Endometrial microvascular endothelial cells (primary cell): ENCODE measurements around the gene TBXAS1. TPM values are rescaled to one million over a fixed set of nuclear protein-coding genes. Genes with fewer than 3 reads are reported as not detected.
"Not testable (repeated sequence)": the region's sequence is repeated elsewhere in the genome, so short reads cannot be mapped to it uniquely, and the experiment has no call there.

Experiments used
- in situ Hi-C: cut with HindIII; loops from 2 replicates; pipeline ENCODE4 v1.10.0; 2017; ENCODE audit warnings: low sequenced_read_pairs, low pct_unique_long_range_greater_than_20kb; ENCODE audit errors: inconsistent ontology term
- total RNA-seq: library from RNA; depleted of rRNA; stranded (reverse); fragments of >200 nt; gene quantifications from one replicate; pipeline ENCODE4 v1.2.3, GENCODE V29; 2015; ENCODE audit errors: inconsistent ontology term

TBXAS1 gene
- total RNA-seq, 1 donor from 2014 or later: 6.3 TPM

- in situ Hi-C loops: no loop called here
Observed at GRCh38 chr7:139901901-139902300, 72.8 kb downstream of the TBXAS1 start.

- in situ Hi-C loops: no loop called here
Observed at GRCh38 chr7:139902436-139903102, 73.5 kb downstream of the TBXAS1 start.

- in situ Hi-C loops: not testable (repeated sequence)
Observed at GRCh38 chr7:139903103-139903477, 74.0 kb downstream of the TBXAS1 start.

GRCh38 chr7:139906879-139907278 lies 77.8 kb downstream of the TBXAS1 start:
- in situ Hi-C loops: no loop called here

GRCh38 chr7:139908792-139909191 lies 79.7 kb downstream of the TBXAS1 start:
- in situ Hi-C loops: no loop called here

- in situ Hi-C loops: no loop called here
Observed at GRCh38 chr7:139909379-139910050, 80.5 kb downstream of the TBXAS1 start.

GRCh38 chr7:139913021-139913844 lies 84.2 kb downstream of the TBXAS1 start:
- in situ Hi-C loops: no loop called here

GRCh38 chr7:139913845-139914135 lies 84.7 kb downstream of the TBXAS1 start:
- in situ Hi-C loops: no loop called here

GRCh38 chr7:139914306-139915267 lies 85.5 kb downstream of the TBXAS1 start:
- in situ Hi-C loops: no loop called here

- in situ Hi-C loops: no loop called here
Observed at GRCh38 chr7:139915268-139915863, 86.3 kb downstream of the TBXAS1 start.

- in situ Hi-C loops: no loop called here
Observed at GRCh38 chr7:139915864-139916716, 87.0 kb downstream of the TBXAS1 start.

GRCh38 chr7:139916717-139917395 lies 87.8 kb downstream of the TBXAS1 start:
- in situ Hi-C loops: no loop called here

GRCh38 chr7:139917851-139918250 lies 88.8 kb downstream of the TBXAS1 start:
- in situ Hi-C loops: no loop called here

- in situ Hi-C loops: no loop called here
Observed at GRCh38 chr7:139918480-139918879, 89.4 kb downstream of the TBXAS1 start.

- in situ Hi-C loops: no loop called here
Observed at GRCh38 chr7:139923090-139923489, 94.0 kb downstream of the TBXAS1 start.

GRCh38 chr7:139924461-139924860 lies 95.4 kb downstream of the TBXAS1 start:
- in situ Hi-C loops: no loop called here

GRCh38 chr7:139929221-139929620 lies 100.2 kb downstream of the TBXAS1 start:
- in situ Hi-C loops: not testable (repeated sequence)
